ENCODE results near the gene PHACTR2. TPM values are rescaled to one million over a fixed set of nuclear protein-coding genes. Genes with fewer than 3 reads are reported as not detected.
"Not testable (repeated sequence)": the region's sequence is repeated elsewhere in the genome, so short reads cannot be mapped to it uniquely, and the experiment has no call there.

PHACTR2 gene
- total RNA-seq (2014; rRNA removed; shearing (Covaris generic)) = 61.3 and 98.1 TPM in 2 replicates

DNA sequence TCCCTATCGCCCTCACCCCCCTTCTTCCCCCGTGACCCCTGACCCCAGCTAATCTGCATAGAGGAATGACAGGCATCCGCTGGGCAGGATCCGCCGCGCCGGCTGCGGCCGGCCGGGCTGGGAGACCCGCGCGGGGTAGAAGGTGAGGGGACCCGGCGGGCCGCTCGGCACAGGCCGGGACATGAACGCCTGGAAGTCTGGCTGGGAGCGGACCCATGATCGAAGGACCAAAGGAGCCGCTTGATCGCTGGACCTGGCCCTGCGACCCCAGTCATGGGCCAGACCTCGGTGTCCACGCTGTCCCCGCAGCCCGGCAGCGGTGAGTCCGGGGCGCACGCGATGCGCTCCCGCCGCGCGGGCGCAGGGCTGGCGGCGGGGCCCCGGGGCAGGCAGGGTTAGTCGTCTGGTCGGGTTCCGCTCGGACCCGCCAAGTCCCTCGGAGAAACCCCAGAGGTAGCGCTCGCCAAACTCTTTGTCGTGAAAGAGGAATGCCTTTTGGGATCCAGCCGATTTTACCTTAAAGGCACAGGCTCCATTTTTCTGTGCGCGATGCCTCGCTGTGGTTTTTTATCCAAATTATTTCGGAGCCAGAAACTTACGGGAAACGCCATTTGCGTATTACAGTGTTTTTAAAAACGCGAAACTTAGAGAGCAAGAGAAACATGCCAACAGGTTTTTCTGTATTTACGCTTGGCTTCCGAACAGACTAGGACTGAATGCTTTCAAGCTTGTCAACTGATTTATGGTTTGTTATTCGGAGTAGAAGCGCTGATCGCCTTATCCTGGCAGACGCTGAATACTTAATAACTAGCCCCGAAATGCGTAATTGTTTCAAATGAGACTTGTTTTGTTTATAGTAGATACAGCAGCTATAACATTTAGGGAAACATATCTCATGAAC is at the start of gene PHACTR2:
Gene PHACTR2, plus strand, starts transcription at position 75 of the 901 bp plus-strand sequence. Its CDS starts 199 bp downstream, at position 274.
- DNase-seq (ENCODE audit: low spot score) = peak; percentile 29
- in situ Hi-C loops (cut with HindIII; ENCODE audit: low sequenced_read_pairs) = no loop called here

DNA sequence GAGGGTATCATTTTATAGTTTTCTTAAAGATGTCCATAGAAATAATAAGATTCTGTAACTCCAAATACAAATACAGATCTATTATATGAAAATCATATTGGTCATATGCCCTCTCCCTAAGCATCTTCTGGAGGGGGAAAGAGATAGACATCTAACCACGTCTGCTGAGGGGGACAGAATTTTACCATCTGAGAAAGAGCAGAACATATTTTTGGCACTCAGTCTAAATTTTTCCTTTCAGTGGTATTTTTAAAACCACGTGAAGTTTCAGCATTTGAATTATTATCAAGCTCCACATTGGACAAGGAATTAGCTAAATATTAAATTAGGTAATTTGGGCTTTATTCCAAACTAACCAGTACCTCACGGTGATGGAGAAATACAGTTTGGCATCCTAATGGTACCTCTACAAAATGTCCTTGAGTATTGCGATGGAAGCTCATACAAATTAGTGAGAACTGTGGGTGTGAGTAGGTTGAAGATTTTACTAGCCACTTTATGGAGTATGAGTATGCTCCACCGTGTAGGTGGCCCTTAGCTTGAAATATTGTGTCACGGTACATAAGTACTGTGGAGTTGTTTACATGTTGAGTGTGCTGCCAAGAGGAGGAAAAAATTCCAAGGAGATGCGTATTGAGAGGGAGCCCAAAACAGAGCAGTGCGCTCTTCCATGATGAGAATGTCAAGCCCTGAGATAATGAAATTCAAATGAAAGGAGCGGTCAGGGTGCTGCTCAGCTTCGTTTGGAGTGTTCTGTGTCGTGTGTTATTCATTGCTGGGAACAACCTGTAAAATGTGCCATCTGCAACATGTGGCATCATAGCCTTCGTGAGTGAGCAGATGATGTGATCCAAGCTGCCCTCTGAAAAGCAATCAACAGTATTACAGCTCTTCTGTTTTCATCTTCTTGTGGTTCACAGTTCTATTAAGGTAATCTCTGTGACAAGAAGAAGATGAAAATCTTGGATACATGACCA is 48.4 kb upstream of the PHACTR2 start:
- DNase-seq (ENCODE audit: low spot score) = no peak
- in situ Hi-C loops (cut with HindIII; ENCODE audit: low sequenced_read_pairs) = no loop called here

DNA sequence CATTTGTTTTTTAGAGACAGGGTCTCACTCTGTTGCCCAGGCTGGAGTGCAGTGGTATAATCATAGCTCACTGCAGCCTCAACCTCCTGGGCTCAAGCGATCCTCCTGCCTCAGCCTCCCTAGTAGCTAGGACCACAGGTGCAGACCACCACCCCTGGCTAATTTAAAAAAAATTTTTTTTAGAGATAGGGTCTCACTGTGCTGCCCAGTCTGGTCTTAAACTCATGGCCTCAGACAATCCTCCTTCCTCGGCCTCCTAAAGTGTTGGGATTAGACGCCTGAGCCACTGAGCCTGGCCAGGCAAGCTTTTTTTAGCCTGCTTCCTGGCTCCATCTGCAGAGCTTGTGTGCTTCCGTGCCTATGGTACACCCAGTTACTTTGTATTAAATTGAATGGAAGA is 46.6 kb upstream of the PHACTR2 start:
- in situ Hi-C loops (cut with HindIII; ENCODE audit: low sequenced_read_pairs); DNase-seq (ENCODE audit: low spot score): not testable (repeated sequence)

DNA sequence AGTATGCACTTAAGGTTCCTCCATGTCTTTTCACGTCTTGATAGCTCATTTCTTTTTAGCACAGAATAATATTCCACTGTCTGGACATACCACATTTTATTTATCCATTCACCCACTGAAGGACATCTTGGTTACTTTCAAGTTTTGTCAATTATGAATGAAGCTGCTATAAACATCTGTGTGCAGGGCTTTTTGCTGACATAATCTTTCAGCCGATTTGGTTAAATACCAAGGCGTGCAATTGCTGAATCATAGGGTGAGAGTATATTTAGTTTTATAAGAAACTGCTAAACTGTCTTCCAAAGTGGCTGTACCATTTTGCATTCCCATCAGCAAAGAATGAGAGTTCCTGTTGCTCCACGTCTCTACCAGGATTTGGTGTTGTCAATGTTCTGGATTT is 44.9 kb upstream of the PHACTR2 start:
- DNase-seq (ENCODE audit: low spot score) = no peak
- in situ Hi-C loops (cut with HindIII; ENCODE audit: low sequenced_read_pairs) = no loop called here

DNA sequence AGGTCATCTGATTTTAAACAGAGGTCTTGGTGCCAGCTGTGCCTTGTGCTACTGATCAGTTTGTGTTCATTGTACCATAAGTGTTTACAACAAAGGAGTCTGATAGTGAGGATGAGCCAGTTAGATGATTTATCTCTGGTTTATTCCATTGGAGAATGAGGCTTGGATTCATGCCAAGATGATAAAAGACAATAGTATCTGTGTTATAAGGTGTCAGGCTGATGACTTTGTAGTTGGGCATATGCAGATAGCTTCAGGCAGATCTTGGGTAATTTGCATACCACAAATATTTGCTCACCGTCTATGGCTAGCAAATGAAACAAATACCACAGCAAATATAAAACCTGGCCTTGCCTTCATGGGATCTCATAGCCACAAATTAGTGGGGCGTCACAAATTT is 43.3 kb upstream of the PHACTR2 start:
- in situ Hi-C loops (cut with HindIII; ENCODE audit: low sequenced_read_pairs) = no loop called here
- DNase-seq (ENCODE audit: low spot score) = no peak

DNA sequence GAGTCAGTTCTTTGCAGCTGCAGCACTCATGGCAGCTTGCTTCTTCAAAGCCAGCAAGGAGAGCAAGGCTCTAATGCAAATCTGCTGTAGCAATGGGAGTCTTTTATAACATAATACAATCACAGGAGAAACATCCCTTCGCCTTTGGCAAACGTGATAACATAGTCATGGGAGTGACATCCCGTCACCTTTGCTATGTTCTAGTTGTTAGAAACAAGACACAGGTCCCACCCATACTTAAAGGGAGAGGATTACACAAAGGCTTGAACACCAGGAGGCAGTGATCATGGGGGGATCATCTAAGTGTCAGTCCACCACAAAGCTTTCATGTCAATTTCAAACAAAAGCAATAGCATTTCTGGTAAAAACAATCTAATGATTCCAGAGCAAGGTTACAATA is 40.1 kb upstream of the PHACTR2 start:
- in situ Hi-C loops (cut with HindIII; ENCODE audit: low sequenced_read_pairs) = no loop called here
- no peak for DNase-seq (ENCODE audit: low spot score)

DNA sequence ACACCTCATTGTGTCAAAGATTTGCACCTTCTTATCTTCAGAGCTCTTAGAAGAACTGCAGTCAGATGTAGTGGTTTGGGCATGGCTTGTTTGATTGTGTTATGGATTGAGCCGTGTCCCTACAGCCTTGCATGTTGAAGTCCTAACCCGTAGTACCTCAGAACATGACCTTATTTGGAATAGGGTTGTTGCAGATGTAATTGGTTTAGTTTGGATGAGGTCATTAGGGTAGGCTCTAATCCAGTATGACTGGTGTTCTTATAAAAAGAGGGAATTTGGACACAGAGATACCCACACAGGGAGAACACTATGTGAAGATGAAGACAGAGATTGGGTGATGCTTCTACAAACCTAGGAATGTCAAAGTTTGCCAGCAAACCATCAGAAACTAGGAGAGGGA is 35.4 kb upstream of the PHACTR2 start:
- no peak for DNase-seq (ENCODE audit: low spot score)
- in situ Hi-C loops (cut with HindIII; ENCODE audit: low sequenced_read_pairs) = no loop called here

DNA sequence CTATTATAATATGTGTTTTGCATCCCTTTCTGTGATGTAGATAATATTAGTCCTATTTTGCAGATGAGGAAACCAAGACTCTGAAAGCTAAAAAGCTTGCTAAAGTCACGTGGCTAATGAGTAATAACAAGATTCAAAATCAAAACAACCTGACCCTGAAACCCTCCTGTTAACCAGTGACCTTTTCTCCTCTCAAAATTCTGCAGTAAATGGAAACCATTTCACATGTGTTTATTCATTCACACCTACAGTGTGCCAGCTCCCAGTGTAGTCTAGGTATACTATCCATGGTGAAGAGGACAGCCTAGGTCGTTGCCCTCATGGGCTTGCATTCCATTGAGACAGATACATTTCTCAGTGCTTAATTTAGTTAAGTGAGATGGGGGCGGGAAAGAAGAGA is 30.6 kb upstream of the PHACTR2 start:
- no peak for DNase-seq (ENCODE audit: low spot score)
- in situ Hi-C loops (cut with HindIII; ENCODE audit: low sequenced_read_pairs) = no loop called here

DNA sequence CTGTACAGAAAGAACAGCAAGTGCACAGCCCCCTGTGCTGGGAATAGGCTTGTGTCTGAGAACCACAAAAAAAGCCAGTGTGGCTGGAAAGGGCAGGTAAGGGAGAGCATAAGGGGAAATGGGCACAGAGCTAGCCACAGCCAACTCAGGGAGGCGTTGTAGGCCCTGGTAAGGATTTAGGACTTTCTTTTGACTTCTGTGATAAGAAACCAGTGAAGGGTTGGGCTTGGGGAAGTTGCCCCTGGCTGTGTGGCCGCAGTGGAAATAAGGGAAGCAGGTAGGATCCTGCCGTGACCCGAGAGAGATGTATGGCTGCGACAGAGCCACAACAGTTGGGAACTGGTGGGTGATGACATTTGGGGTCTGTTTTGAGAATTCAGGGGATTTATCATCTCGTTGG is 30.0 kb upstream of the PHACTR2 start:
- in situ Hi-C loops (cut with HindIII; ENCODE audit: low sequenced_read_pairs) = no loop called here
- DNase-seq (ENCODE audit: low spot score) = no peak

DNA sequence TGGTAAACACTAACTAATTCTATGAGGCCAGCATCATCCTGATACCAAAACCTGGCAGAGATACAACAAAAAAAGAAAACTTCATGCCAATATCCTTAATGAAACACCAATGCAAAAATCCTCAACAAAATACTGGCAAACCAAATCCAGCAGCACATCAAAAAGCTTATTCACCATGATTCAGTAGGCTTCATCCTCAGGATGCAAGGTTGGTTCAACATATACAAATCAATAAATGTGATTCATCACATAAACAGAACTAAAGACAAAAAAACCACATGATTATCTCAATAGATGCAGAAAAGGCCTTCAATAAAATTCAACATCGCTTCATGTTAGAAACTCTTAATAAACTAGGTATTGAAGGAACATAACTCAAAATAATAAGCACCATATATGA is 28.4 kb upstream of the PHACTR2 start:
- DNase-seq (ENCODE audit: low spot score); in situ Hi-C loops (cut with HindIII; ENCODE audit: low sequenced_read_pairs): not testable (repeated sequence)

DNA sequence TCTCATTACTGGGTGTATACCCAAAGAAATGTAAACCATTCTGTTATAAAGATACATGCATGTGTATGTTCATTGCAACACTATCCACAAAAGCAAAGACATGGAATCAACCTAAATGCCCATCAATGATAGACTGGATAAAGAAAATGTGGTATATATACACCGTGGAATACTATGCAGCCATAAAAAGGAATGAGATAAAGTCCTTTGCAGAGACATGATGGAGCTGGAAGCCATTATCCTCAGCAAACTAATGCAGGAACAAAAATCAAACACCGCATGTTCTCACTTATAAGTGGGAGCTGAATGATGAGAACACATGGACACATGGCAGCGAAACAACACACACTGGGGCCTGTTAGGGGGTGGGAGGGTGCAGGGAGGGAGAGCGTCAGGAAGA is 26.4 kb upstream of the PHACTR2 start:
- DNase-seq (ENCODE audit: low spot score); in situ Hi-C loops (cut with HindIII; ENCODE audit: low sequenced_read_pairs): not testable (repeated sequence)

DNA sequence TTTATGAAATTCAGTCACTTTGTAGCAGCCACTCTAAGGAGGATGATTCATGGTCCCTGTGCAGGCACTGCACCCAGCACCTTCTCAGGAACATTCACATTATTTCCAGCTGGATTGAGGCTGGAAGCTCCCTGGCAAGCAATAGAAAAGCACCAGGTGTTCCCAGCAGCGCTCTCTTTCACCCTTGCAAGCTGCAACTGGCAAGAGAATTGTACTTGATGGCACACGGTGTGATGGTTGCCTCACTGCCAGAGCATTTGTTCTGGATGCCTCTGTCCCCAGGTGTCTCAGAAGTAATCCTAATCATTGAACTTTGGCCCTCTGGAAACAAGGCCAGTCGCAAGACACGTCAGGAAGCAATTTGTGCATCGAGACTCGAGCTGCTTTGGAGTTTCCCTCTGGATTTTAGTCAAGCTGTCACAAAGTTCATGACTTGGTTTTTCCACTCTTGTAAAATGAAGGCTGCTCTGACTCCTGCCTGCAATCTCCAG is 24.9 kb upstream of the PHACTR2 start:
- in situ Hi-C loops (cut with HindIII; ENCODE audit: low sequenced_read_pairs) = no loop called here
- DNase-seq (ENCODE audit: low spot score) = no peak

DNA sequence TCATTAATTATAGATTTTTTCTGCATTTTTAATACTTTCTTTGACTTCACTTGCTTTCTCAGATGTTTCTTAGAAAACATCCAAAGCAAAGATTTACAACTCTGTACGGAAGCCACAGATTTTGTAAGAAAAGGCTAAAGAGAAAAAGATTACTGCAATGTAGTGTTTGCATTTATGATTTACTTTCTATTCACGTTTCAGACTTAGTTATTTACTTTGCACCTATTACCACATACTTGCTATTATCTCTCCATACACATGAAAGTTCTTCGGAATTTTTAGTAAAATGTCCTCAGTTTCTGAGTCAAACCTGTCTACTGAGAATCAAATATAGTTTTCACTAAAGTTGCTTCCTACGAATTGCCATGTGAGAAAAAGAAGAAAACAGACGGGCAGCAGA is 22.2 kb upstream of the PHACTR2 start:
- DNase-seq (ENCODE audit: low spot score) = no peak
- in situ Hi-C loops (cut with HindIII; ENCODE audit: low sequenced_read_pairs) = no loop called here

DNA sequence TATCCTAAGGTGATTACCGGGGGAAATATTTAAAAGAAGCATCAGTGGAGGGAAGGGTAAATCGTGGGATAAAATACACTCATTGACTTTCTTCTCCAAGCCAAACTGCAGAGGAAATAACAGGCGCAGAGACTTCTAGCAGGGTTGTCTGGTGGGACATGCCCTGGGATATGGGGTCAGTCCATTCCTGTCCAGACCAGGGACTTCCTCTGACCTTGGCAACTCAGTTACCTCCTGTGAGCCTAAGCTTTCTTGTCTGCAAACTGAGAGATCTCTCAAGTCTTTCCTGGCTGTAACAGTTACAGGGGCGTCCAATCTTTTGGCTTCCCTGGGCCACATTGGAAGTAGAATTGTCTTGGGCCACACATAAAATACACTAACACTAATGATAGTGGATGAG is 21.7 kb upstream of the PHACTR2 start:
- no peak for DNase-seq (ENCODE audit: low spot score)
- in situ Hi-C loops (cut with HindIII; ENCODE audit: low sequenced_read_pairs) = no loop called here

DNA sequence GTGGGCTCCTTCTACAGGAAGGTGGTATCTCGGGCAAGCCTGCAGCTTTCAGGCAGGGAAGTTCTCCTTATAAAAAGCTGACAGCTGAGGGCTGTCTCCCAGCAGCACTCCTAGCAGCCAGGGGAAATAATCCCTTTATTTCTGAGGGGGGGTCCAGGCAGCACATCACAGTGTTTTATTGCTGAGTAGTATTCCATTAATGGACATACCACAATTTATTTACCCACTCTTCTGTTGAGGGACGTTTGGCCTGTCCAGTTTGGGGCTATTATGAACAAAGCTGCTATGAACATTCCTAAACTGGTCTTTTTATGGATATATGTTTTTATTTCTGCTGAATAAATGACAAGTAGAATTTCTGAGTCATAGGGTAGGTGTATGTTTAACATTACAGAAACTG is 20.0 kb upstream of the PHACTR2 start:
- in situ Hi-C loops (cut with HindIII; ENCODE audit: low sequenced_read_pairs) = no loop called here
- DNase-seq (ENCODE audit: low spot score) = no peak

DNA sequence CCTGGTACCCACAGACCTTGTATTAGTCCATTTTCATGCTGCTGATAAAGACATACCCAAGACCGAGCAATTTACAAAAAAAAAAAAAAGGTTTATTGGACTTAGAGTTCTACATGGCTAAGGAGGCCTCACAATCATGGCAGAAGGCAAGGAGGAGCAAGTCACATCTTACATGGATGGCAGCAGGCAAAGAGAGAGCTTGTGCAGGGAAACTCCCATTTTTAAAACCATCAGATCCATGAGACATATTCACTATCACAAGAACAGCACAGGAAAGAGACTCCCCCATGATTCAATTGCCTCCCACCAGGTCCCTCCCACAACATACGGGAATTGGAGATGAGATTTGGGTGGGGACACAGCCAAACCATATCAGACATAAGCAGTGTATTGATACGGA is 17.6 kb upstream of the PHACTR2 start:
- DNase-seq (ENCODE audit: low spot score); in situ Hi-C loops (cut with HindIII; ENCODE audit: low sequenced_read_pairs): not testable (repeated sequence)

DNA sequence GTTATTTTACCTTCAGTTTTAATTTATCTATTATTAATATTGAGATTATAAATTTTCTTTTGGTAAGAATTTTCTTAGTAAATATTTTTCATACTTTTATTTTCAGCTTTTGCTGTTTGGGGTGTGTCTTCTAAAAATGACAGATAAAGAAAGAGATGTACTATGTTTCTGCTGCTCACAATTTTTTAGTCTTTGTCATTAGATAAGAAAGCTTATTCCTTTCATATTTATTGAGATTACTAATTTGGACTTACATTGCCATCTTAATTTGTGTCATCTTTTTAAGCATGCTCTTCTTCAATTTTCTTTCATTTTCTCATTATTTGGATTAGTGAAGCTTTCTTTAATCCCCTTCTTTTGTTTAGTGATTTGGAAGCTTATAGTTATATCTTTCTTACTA is 13.6 kb upstream of the PHACTR2 start:
- in situ Hi-C loops (cut with HindIII; ENCODE audit: low sequenced_read_pairs) = no loop called here
- DNase-seq (ENCODE audit: low spot score) = no peak

DNA sequence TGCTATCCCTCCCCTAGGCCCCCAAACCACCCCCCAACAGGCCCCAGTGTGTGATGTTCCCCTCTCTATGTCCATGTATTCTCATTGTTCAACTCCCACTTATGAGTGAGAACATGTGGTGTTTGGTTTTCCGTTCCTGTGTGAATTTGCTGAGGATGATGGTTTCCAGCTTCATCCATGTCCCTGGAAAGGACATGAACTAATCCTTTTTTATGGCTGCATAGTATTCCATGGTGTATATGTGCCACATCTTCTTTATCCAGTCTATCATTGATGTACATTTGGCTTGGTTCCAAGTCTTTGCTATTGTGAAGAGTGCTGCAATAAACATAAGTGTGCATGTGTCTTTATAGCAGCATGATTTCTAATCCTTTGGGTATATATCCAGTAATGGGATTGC is 11.8 kb upstream of the PHACTR2 start:
- in situ Hi-C loops (cut with HindIII; ENCODE audit: low sequenced_read_pairs); DNase-seq (ENCODE audit: low spot score): not testable (repeated sequence)

DNA sequence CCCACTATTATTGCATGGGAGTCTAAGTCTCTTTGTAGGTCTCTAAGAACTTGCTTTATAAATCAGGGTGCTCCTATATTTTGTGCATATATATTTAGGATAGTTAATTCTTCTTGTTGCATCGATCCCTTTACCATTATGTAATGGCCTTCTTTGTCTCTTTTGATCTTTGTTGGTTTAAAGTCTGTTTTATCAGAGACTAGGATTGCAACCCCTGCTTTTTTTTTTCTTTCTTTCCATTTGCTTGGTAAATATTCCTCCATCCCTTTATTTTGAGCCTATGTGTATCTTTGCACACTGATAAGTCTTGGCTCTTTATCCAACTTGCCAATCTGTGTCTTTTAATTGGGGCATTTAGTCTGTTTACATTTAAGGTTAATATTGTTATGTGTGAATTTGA is 8.3 kb upstream of the PHACTR2 start:
- DNase-seq (ENCODE audit: low spot score); in situ Hi-C loops (cut with HindIII; ENCODE audit: low sequenced_read_pairs): not testable (repeated sequence)

DNA sequence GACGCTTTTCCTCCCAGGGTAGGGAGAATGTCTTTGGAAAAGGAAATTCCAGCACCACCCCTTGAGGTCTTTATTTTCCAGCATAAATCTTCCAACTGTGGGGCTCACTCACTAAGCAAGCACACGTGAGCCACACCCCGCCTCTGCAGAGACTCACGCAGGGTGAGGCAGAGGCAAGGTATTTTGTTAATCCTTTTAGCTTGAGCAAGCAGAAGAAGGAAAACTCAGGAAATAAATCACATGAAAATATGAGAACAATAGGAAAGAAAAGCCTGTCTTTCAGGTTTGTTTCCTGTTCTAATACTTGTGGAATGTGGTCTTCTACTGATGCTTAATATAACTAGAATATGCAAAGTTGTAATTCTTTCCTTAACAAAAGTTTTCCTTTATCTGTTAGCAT is 4.1 kb upstream of the PHACTR2 start:
- DNase-seq (ENCODE audit: low spot score) = peak; percentile 43
- in situ Hi-C loops (cut with HindIII; ENCODE audit: low sequenced_read_pairs) = no loop called here

All from G401 (cell line).